Upper lobe of right lung (tissue), 1 donor: ENCODE results near the gene UQCC5. TPM values are rescaled to one million over a fixed set of nuclear protein-coding genes. Genes with fewer than 3 reads are reported as not detected.

Experiments used
- ATAC-seq: fragments of 200-7000 bp; cut with Tn5 transposase; one replicate; pipeline ENCODE4 v1.9.1; 2020; ENCODE audit warnings: mild to moderate bottlenecking, moderate library complexity
- DNase-seq: peaks from one replicate; pipeline ENCODE4 v3.0.0-alpha.2; 2020
- H3K27ac ChIP-seq: fragments of 200-600 bp; one replicate; pipeline ENCODE4 v1.8.0; 2022
- H3K27me3 ChIP-seq: fragments of 200-600 bp; one replicate; pipeline ENCODE4 v1.8.0; 2022; ENCODE audit warnings: mild to moderate bottlenecking
- H3K36me3 ChIP-seq: fragments of 200-600 bp; one replicate; pipeline ENCODE4 v1.8.0; 2022
- H3K4me1 ChIP-seq: fragments of 200-600 bp; one replicate; pipeline ENCODE4 v1.8.0; 2022
- H3K4me3 ChIP-seq: fragments of 200-600 bp; one replicate; pipeline ENCODE4 v1.8.0; 2022; ENCODE audit warnings: mild to moderate bottlenecking
- H3K9me3 ChIP-seq: fragments of 200-600 bp; one replicate; pipeline ENCODE4 v1.8.0; 2022
- intact Hi-C: fragments of 100-400 bp; cut with DNase I; formaldehyde crosslinking; loops from one replicate; pipeline ENCODE4 v1.11.0; 2022
- total RNA-seq: library from RNA; stranded (reverse); fragmentation: NEBNext Ultra II Directional; extraction: Animal tissue kit (Norgen Biotek cat#: 25700); gene quantifications from one replicate; pipeline ENCODE4 v1.2.1, GENCODE V29; 2021
- TF ChIP-seq, protein P1 (sequence below): fragments of 200-600 bp; IDR thresholded peaks from one replicate; pipeline ENCODE4 v1.8.0; 2022; ENCODE audit warnings: antibody characterized with exemption
- donor health status: DM: no; HTN: yes; CAD: no; lungs with severe emphysema.

Gene UQCC5
- total RNA-seq, 1 donor from 2014 or later: 16.6 TPM

DNA sequence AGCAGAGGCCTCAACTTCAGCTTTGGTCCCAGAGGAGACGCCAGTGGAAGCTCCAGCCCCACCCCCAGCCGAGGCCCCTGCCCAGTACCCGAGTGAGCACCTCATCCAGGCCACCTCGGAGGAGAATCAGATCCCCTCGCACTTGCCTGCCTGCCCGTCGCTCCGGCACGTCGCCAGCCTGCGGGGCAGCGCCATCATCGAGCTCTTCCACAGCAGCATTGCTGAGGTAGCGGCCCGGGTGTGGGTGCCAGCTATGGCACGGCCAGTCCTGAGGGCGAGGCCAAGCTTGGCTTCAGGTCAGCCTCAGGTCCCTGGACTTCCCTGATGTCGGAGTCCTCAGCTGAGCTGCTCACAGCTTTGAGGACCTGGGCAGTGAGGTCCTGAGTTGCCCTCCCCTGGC is 47.0 kb upstream of the UQCC5 start:
- Histone ChIP-seq H3K4me1 (peaks cover 43% of the 10 kb centered on the region), H3K9me3 (no peaks in the 10 kb centered on the region), H3K27me3 (no peaks in the 10 kb centered on the region), H3K36me3 (peaks cover 75% of the 10 kb centered on the region), H3K4me3 (no peak overlapping the region), H3K27ac (peak overlapping the region; percentile 76)
- TF ChIP-seq, protein P1, sequence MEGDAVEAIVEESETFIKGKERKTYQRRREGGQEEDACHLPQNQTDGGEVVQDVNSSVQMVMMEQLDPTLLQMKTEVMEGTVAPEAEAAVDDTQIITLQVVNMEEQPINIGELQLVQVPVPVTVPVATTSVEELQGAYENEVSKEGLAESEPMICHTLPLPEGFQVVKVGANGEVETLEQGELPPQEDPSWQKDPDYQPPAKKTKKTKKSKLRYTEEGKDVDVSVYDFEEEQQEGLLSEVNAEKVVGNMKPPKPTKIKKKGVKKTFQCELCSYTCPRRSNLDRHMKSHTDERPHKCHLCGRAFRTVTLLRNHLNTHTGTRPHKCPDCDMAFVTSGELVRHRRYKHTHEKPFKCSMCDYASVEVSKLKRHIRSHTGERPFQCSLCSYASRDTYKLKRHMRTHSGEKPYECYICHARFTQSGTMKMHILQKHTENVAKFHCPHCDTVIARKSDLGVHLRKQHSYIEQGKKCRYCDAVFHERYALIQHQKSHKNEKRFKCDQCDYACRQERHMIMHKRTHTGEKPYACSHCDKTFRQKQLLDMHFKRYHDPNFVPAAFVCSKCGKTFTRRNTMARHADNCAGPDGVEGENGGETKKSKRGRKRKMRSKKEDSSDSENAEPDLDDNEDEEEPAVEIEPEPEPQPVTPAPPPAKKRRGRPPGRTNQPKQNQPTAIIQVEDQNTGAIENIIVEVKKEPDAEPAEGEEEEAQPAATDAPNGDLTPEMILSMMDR: no peak
- ATAC-seq: no peak
- DNase-seq: no peak
- intact Hi-C loops: no loop called here

DNA sequence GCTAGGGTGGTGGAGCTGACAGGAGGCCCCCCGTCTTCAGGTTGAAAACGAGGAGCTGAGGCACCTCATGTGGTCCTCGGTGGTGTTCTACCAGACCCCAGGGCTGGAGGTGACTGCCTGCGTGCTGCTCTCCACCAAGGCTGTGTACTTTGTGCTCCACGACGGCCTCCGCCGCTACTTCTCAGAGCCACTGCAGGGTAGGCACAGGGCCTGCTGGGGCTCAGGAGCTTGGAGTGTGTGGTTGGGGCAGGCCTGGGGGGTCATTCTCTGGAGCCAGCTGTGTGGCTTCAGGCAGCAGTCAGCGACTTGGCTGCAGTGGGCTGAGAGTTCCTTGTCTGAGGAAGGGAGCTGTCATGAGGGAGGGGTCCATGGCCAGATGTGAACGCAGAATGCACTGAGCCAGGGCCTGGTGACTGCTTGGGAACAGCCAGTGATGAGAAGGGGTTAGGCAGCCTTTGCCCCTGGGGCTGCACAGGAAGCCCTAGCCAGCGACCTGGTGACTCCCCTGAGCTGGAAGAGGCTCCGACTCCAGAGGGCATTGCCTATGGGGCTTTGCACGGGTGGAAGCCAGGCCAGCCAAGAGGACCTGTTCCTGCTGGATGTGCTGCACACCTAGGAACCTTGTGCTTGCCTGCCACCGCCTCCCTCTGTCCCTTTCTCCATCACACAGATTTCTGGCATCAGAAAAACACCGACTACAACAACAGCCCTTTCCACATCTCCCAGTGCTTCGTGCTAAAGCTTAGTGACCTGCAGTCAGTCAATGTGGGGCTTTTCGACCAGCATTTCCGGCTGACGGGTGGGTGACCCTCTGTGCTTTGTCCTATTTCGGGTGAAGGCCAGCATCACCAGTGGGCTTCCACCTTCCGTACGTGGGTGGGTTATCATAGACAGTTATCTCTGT is 46.1 kb upstream of the UQCC5 start:
- H3K27me3 ChIP-seq: no peaks in the 10 kb centered on the region
- peak overlapping the region; percentile 76 for H3K27ac ChIP-seq
- ATAC-seq (no peak), DNase-seq (no peak)
- no peak overlapping the region for H3K4me3 ChIP-seq
- peaks cover 39% of the 10 kb centered on the region for H3K4me1 ChIP-seq
- intact Hi-C loops: no loop called here
- TF ChIP-seq, protein P1: no peak
- peaks cover 75% of the 10 kb centered on the region for H3K36me3 ChIP-seq
- H3K9me3 ChIP-seq: no peaks in the 10 kb centered on the region

DNA sequence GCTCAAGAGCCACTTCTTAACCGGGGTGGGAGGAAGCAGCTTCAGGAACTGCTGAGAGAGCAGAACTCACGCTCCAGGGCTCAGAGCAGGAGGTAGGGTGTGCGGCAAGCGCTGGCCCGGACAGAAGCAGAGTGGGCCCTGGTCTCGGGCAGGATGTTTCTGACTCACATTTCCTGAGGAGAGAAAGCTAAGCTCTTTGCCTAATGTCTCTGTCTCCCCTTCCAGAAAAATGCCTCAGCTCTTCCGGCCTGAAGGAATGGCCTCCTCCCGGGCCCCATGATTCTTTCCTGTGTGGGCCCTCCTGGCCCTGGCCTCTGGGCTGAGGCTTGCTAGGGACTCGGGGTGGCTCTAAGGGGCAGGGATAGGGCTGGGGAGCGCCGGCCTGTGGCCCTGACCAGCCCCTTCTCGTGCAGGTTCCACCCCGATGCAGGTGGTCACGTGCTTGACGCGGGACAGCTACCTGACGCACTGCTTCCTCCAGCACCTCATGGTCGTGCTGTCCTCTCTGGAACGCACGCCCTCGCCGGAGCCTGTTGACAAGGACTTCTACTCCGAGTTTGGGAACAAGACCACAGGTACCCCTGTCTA is 45.4 kb upstream of the UQCC5 start:
- Histone ChIP-seq H3K27me3 (no peaks in the 10 kb centered on the region), H3K4me3 (no peak overlapping the region), H3K4me1 (peaks cover 39% of the 10 kb centered on the region), H3K27ac (peak overlapping the region; percentile 76), H3K36me3 (peaks cover 71% of the 10 kb centered on the region), H3K9me3 (no peaks in the 10 kb centered on the region)
- ATAC-seq: peak; percentile 37
- TF ChIP-seq, protein P1: no peak
- no peak for DNase-seq
- intact Hi-C loops: no loop called here

DNA sequence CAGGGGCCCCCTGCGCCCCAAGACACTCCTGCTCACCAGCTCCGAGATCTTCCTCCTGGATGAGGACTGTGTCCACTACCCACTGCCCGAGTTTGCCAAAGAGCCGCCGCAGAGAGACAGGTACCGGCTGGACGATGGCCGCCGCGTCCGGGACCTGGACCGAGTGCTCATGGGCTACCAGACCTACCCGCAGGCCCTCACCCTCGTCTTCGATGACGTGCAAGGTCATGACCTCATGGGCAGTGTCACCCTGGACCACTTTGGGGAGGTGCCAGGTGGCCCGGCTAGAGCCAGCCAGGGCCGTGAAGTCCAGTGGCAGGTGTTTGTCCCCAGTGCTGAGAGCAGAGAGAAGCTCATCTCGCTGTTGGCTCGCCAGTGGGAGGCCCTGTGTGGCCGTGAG is 44.3 kb upstream of the UQCC5 start:
- TF ChIP-seq, protein P1: no peak
- Histone ChIP-seq H3K27me3 (no peaks in the 10 kb centered on the region), H3K4me1 (peaks cover 39% of the 10 kb centered on the region), H3K36me3 (peaks cover 60% of the 10 kb centered on the region), H3K4me3 (no peak overlapping the region), H3K9me3 (no peaks in the 10 kb centered on the region), H3K27ac (no peak overlapping the region)
- ATAC-seq (no peak), DNase-seq (no peak)
- intact Hi-C loops: no loop called here

DNA sequence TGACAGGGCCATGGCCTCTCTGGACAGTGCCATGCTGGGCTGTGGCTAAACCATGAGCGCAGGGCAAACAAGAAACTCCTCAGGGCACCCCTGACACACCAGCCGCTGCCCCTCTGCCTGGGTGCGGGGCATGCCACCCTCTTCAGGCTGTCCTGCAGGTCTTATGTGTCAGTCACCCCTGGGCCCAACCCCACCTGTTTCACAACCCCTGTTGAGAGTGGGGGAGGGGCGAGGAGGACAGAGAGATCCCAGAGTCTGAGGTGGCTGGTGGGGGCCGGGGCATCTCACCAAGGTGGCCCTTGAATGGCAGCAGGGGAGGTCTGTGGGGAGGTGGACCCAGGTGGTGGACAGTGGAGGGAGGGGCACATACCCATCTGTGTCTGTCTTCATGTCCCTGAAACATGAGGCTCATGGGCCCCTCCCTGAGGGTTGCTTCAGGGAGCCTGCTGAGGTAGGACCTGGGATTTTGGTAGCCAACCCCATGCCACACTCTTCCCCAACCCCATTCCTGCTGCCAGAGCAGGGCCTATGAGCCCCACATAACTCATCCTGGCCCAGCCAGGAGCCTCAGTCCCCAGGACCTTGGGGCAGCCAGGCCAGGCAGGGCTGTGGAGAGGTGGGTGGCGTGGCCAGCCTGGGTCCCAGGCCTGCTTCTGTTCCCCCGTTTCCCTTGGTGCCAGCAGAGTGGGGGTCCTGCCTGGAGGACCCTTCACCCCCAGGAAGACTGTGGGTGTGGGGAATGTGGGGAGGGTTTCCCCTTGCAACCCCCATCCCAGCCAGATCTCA is 43.0 kb upstream of the UQCC5 start:
- Histone ChIP-seq H3K4me1 (peaks cover 48% of the 10 kb centered on the region), H3K27me3 (no peaks in the 10 kb centered on the region), H3K36me3 (peaks cover 47% of the 10 kb centered on the region), H3K27ac (peak overlapping the region; percentile 30), H3K4me3 (no peak overlapping the region), H3K9me3 (no peaks in the 10 kb centered on the region)
- TF ChIP-seq, protein P1: no peak
- ATAC-seq (peak; percentile 3), DNase-seq (no peak)
- intact Hi-C loops: no loop called here
